Natural killer cell (primary cell): ENCODE results near the gene PGAP1. TPM values are rescaled to one million over a fixed set of nuclear protein-coding genes. Genes with fewer than 3 reads are reported as not detected.

Source experiments
- ATAC-seq, 3 donors: fragments of 150-1000 bp in 2 of 3; fragments of 200-7000 bp in 1 of 3; cut with Tn5 transposase; 1 replicate in 1 of 3; 2 replicates in 2 of 3; pipeline ENCODE4 v1.10.0; 2021; ENCODE audit warnings: mild to moderate bottlenecking in 2 of 3, moderate library complexity in 2 of 3
- DNase-seq, 2 donors: peaks; one replicate each; pipeline versions ENCODE4 v3.0.0 to v3.0.0-alpha.2; 2013 to 2021; ENCODE audit warnings: mixed read lengths in 1 of 2
- H3K27ac ChIP-seq: one replicate; pipeline ENCODE4 v1.5.1; 2013; ENCODE audit warnings: mild to moderate bottlenecking, low read length
- H3K27me3 ChIP-seq: one replicate; pipeline ENCODE4 v1.6.1; 2013; ENCODE audit warnings: low read length; ENCODE audit not compliant: control insufficient read depth, insufficient read depth
- H3K36me3 ChIP-seq: one replicate; pipeline ENCODE4 v1.6.1; 2013; ENCODE audit warnings: low read length; ENCODE audit not compliant: control insufficient read depth, insufficient read depth
- H3K4me1 ChIP-seq: one replicate; pipeline ENCODE4 v1.6.1; 2013; ENCODE audit warnings: low read length; ENCODE audit not compliant: control insufficient read depth, insufficient read depth
- H3K4me3 ChIP-seq: one replicate; pipeline ENCODE4 v1.5.1; 2013; ENCODE audit warnings: low read length
- H3K9me3 ChIP-seq: one replicate; pipeline ENCODE4 v1.6.1; 2013; ENCODE audit warnings: low read length; ENCODE audit not compliant: control insufficient read depth, insufficient read depth
- H3K27ac Mint-ChIP-seq, 2 donors: one replicate each; pipeline ENCODE4 v1.8.0; 2022; ENCODE audit warnings: mild to moderate bottlenecking in 2 of 2, mixed read lengths in 2 of 2, moderate library complexity in 1 of 2
- H3K27me3 Mint-ChIP-seq, 2 donors: one replicate each; pipeline ENCODE4 v1.8.0; 2022; ENCODE audit warnings: low read depth in 2 of 2, mixed read lengths in 2 of 2
- H3K36me3 Mint-ChIP-seq: one replicate; pipeline ENCODE4 v1.8.0; 2022; ENCODE audit warnings: mixed read lengths
- H3K4me1 Mint-ChIP-seq, 2 donors: one replicate each; pipeline ENCODE4 v1.8.0; 2022; ENCODE audit warnings: mixed read lengths in 2 of 2
- H3K4me3 Mint-ChIP-seq: one replicate; pipeline ENCODE4 v1.8.0; 2022; ENCODE audit warnings: mild to moderate bottlenecking, moderate library complexity, mixed read lengths
- H3K9me3 Mint-ChIP-seq, 2 donors: one replicate each; pipeline ENCODE4 v1.8.0; 2022; ENCODE audit warnings: mixed read lengths in 2 of 2
- CTCF ChIP-seq: fragments of 200-600 bp; IDR thresholded peaks from one replicate; pipeline ENCODE4 v1.8.0; 2022; ENCODE audit warnings: antibody characterized with exemption
- WGBS: methylation state at CpG from one replicate; pipeline ENCODE4 v1.1.7; 2013; ENCODE audit warnings: missing lambda C conversion rate; ENCODE audit not compliant: insufficient coverage; 5-methylcytosine and 5-hydroxymethylcytosine counted together
- intact Hi-C: fragments of 100-400 bp; cut with micrococcal nuclease; formaldehyde crosslinking; loops from one replicate; pipeline ENCODE4 v1.14.2; 2022
- total RNA-seq, 4 donors: library from RNA; stranded (reverse); fragments of 120-200 nt in 1 of 4; gene quantifications; one replicate each; pipeline versions ENCODE4 v1.2.3 to v1.2.4, GENCODE V29; 2013 to 2022

The PGAP1 gene
- total RNA-seq, 3 donors from 2014 or later (not counting 1 experiment from before 2014, with no cell fraction given), result 2.5 to 4.9 (median 3.3) TPM

- no peak for DNase-seq
- H3K9me3 ChIP-seq, result no peaks in the 10 kb centered on the region
- H3K4me1 Mint-ChIP-seq, result no peaks in the 10 kb centered on the region
- H3K27ac ChIP-seq, result no peak overlapping the region
- no peaks in the 10 kb centered on the region for H3K9me3 Mint-ChIP-seq
- 90% methylated on average over 1 of the region's 4 CpGs for WGBS
- intact Hi-C loops, result no loop called here
- no peak overlapping the region for H3K27ac Mint-ChIP-seq
- H3K4me1 ChIP-seq, result no peaks in the 10 kb centered on the region
- ATAC-seq, result no peak
- H3K4me3 Mint-ChIP-seq, result no peak overlapping the region
- TF ChIP-seq CTCF, result no peak
- no peaks in the 10 kb centered on the region for H3K27me3 ChIP-seq
- H3K27me3 Mint-ChIP-seq, result no peaks in the 10 kb centered on the region
- no peaks in the 10 kb centered on the region for H3K36me3 ChIP-seq
- H3K36me3 Mint-ChIP-seq, result no peaks in the 10 kb centered on the region
- H3K4me3 ChIP-seq, result no peak overlapping the region
Measured at GRCh38 chr2:196970099-196970498, 43.6 kb upstream of the PGAP1 start.

- ATAC-seq, result no peak
- no peak for DNase-seq
- Mint-ChIP-seq H3K27me3 (no peaks in the 10 kb centered on the region), H3K4me3 (no peak overlapping the region), H3K36me3 (no peaks in the 10 kb centered on the region), H3K27ac (no peak overlapping the region), H3K9me3 (no peaks in the 10 kb centered on the region), H3K4me1 (peaks cover 0 to 5% of the 10 kb centered on the region in 2 donors)
- intact Hi-C loops, result no loop called here
- H3K27ac ChIP-seq, result no peak overlapping the region
- no peaks in the 10 kb centered on the region for H3K36me3 ChIP-seq
- no peaks in the 10 kb centered on the region for H3K9me3 ChIP-seq
- no peak overlapping the region for H3K4me3 ChIP-seq
- no peak for TF ChIP-seq CTCF
- 100% methylated on average over 1 of the region's 1 CpG for WGBS
- H3K27me3 ChIP-seq, result no peaks in the 10 kb centered on the region
- no peaks in the 10 kb centered on the region for H3K4me1 ChIP-seq
Measured at GRCh38 chr2:196968516-196968915, 42.0 kb upstream of the PGAP1 start.

GRCh38 chr2:196967775-196968174 lies 41.3 kb upstream of the PGAP1 start:
- H3K9me3 Mint-ChIP-seq, result no peaks in the 10 kb centered on the region
- TF ChIP-seq CTCF, result no peak
- H3K4me3 Mint-ChIP-seq, result no peak overlapping the region
- H3K4me1 ChIP-seq, result no peaks in the 10 kb centered on the region
- intact Hi-C loops, result no loop called here
- no peak overlapping the region for H3K4me3 ChIP-seq
- H3K27ac Mint-ChIP-seq, result peak overlapping the region in 1 of 2 donors; percentile 7
- no peaks in the 10 kb centered on the region for H3K27me3 ChIP-seq
- no peaks in the 10 kb centered on the region for H3K36me3 Mint-ChIP-seq
- no peaks in the 10 kb centered on the region for H3K36me3 ChIP-seq
- ATAC-seq, result no peak
- H3K27me3 Mint-ChIP-seq, result no peaks in the 10 kb centered on the region
- H3K4me1 Mint-ChIP-seq, result peaks cover 6 to 10% of the 10 kb centered on the region in 2 donors
- H3K9me3 ChIP-seq, result no peaks in the 10 kb centered on the region
- no peak overlapping the region for H3K27ac ChIP-seq
- WGBS, result 100% methylated on average over 1 of the region's 3 CpGs
- DNase-seq, result no peak

GRCh38 chr2:196967116-196967515 lies 40.6 kb upstream of the PGAP1 start:
- peak overlapping the region in 1 of 2 donors; percentile 7 for H3K27ac Mint-ChIP-seq
- ATAC-seq (no peak), DNase-seq (no peak)
- intact Hi-C loops, result no loop called here
- H3K36me3 Mint-ChIP-seq, result no peaks in the 10 kb centered on the region
- no peaks in the 10 kb centered on the region for H3K36me3 ChIP-seq
- H3K4me3 Mint-ChIP-seq, result no peak overlapping the region
- peaks cover 12 to 16% of the 10 kb centered on the region in 2 donors for H3K4me1 Mint-ChIP-seq
- no peaks in the 10 kb centered on the region for H3K4me1 ChIP-seq
- H3K4me3 ChIP-seq, result no peak overlapping the region
- no peaks in the 10 kb centered on the region for H3K27me3 ChIP-seq
- 91% methylated on average over 7 of the region's 7 CpGs for WGBS
- no peaks in the 10 kb centered on the region for H3K9me3 ChIP-seq
- H3K9me3 Mint-ChIP-seq, result no peaks in the 10 kb centered on the region
- no peaks in the 10 kb centered on the region for H3K27me3 Mint-ChIP-seq
- no peak for TF ChIP-seq CTCF
- H3K27ac ChIP-seq, result no peak overlapping the region
